GM21360 (cell line): ENCODE data around the gene OSGEP.
A peak's percentile ranks its signal among the peaks of the same experiment; 100 is the strongest.
"Not testable (repeated sequence)": the region's sequence is repeated elsewhere in the genome, so short reads cannot be mapped to it uniquely, and the experiment has no call there.

ENCODE experiments used
- ATAC-seq: cut with Tn5 transposase; IDR thresholded peaks from one replicate; pipeline ENCODE4 v1.9.1; 2021; ENCODE audit warnings: mild to moderate bottlenecking, moderate library complexity; ENCODE audit not compliant: unreplicated experiment

The OSGEP gene

GRCh38 chr14:20469890-20470602 lies 15.4 kb upstream of the OSGEP start:
- ATAC-seq: peak; percentile 23

- peak; percentile 93 for ATAC-seq
Measured at GRCh38 chr14:20469242-20469889, 14.8 kb upstream of the OSGEP start, which contains the start of gene PNP. Gene PNP (plus strand): TSS chr14:20469406. CDS start chr14:20469525, 119 bp downstream.

- no peak for ATAC-seq
Measured at GRCh38 chr14:20468764-20469241, 14.2 kb upstream of the OSGEP start.

GRCh38 chr14:20461225-20462141 lies 6.9 kb upstream of the OSGEP start, which contains the start of gene PIP4P1:
Gene PIP4P1 (minus strand): TSS chr14:20461434. CDS start chr14:20461325, 109 bp downstream.
- ATAC-seq: peak; percentile 93

- peak; percentile 3 for ATAC-seq
Measured at GRCh38 chr14:20460458-20461224, 6.0 kb upstream of the OSGEP start.

- ATAC-seq: no peak
Measured at GRCh38 chr14:20458031-20458789, 3.6 kb upstream of the OSGEP start.

GRCh38 chr14:20456971-20457370 lies 2.4 kb upstream of the OSGEP start:
- ATAC-seq: no peak

GRCh38 chr14:20455355-20456300 lies 1.0 kb upstream of the OSGEP start:
- peak; percentile 45 for ATAC-seq

- not testable (repeated sequence) for ATAC-seq
Measured at GRCh38 chr14:20452831-20453230, 1.8 kb downstream of the OSGEP start.

- ATAC-seq: no peak
Measured at GRCh38 chr14:20446889-20447288, 7.7 kb downstream of the OSGEP start.

- ATAC-seq: not testable (repeated sequence)
Measured at GRCh38 chr14:20443650-20444049, 11.0 kb downstream of the OSGEP start.

- ATAC-seq: no peak
Measured at GRCh38 chr14:20441461-20441860, 13.2 kb downstream of the OSGEP start.

- no peak for ATAC-seq
Measured at GRCh38 chr14:20440882-20441281, 13.7 kb downstream of the OSGEP start.

GRCh38 chr14:20440465-20440864 lies 14.1 kb downstream of the OSGEP start:
- ATAC-seq: no peak

GRCh38 chr14:20438664-20439063 lies 15.9 kb downstream of the OSGEP start:
- no peak for ATAC-seq

- no peak for ATAC-seq
Measured at GRCh38 chr14:20436363-20436755, 18.3 kb downstream of the OSGEP start.

GRCh38 chr14:20435582-20436362 lies 18.8 kb downstream of the OSGEP start, which contains the start of gene KLHL33:
Gene KLHL33 (minus strand): TSS chr14:20436166. CDS start chr14:20435811, 355 bp downstream.
- ATAC-seq: no peak
